Prostate gland (tissue), 1 donor: ENCODE data around the gene GATB.

Experiments
- POLR2A ChIP-seq: fragments of 450-650 bp; IDR thresholded peaks from one replicate; pipeline ENCODE4 v1.6.1; 2016; ENCODE audit warnings: antibody characterized with exemption, mild to moderate bottlenecking
- POLR2AphosphoS5 ChIP-seq: sonication (generic); formaldehyde crosslinking; IDR thresholded peaks from one replicate; pipeline ENCODE4 v1.6.1; 2017; ENCODE audit warnings: antibody characterized with exemption

DNA sequence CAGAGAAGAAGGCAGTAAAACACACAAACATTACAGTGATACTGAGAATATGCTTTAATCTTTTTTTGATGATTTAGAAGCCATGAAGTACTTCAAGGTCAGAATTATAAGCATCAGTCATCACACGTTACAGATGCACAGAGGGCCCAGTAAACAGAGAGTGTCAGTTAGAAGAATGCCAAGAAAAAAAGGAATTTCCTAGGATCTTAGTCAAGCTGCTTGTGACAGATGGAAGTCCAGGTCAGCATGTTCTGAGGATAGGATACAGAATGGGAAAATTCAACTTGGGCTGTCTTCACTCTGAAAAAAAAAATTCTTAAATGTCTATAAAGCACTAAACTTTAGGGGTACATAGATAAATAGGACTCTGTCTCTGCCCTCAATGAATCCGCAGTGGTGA, 38.9 kb downstream of the GATB start:
- TF ChIP-seq POLR2AphosphoS5 (no peak), POLR2A (no peak)
